ENCODE results near the gene LRP2.

DNA sequence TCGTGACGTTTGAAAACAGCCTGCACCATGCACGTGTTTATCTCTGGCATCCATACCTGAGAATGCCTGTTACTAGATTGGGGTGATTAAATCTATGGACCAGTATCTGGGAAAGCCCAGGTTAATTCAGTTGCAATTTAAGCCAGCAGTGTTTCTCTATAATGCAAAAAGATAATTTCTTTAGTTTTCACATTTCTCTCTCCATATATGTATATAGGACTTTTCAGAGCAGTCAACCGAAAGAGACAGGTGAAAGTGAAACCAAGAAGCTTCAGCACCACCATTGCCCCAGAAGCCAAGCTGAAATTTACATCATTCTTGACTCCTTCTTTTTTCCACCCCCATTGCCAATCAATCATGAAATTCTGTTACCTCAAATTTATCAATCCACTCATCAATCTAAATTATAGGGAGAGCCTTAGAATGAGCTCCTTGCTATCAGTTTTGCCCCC, 2.7 kb upstream of the LRP2 start:
- TF ChIP-seq, protein P1, sequence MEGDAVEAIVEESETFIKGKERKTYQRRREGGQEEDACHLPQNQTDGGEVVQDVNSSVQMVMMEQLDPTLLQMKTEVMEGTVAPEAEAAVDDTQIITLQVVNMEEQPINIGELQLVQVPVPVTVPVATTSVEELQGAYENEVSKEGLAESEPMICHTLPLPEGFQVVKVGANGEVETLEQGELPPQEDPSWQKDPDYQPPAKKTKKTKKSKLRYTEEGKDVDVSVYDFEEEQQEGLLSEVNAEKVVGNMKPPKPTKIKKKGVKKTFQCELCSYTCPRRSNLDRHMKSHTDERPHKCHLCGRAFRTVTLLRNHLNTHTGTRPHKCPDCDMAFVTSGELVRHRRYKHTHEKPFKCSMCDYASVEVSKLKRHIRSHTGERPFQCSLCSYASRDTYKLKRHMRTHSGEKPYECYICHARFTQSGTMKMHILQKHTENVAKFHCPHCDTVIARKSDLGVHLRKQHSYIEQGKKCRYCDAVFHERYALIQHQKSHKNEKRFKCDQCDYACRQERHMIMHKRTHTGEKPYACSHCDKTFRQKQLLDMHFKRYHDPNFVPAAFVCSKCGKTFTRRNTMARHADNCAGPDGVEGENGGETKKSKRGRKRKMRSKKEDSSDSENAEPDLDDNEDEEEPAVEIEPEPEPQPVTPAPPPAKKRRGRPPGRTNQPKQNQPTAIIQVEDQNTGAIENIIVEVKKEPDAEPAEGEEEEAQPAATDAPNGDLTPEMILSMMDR (IDR thresholded peaks at IDR 0.05; ENCODE audit: insufficient read depth, low read depth, low read length) = no peak
- no peak for TF ChIP-seq EZH2 (IDR thresholded peaks at IDR 0.05; ENCODE audit: insufficient read depth, low read length)

All from astrocyte (in vitro differentiated cells and primary cell).